ENCODE results near the gene DCXR.

- TF ChIP-seq, protein P1, sequence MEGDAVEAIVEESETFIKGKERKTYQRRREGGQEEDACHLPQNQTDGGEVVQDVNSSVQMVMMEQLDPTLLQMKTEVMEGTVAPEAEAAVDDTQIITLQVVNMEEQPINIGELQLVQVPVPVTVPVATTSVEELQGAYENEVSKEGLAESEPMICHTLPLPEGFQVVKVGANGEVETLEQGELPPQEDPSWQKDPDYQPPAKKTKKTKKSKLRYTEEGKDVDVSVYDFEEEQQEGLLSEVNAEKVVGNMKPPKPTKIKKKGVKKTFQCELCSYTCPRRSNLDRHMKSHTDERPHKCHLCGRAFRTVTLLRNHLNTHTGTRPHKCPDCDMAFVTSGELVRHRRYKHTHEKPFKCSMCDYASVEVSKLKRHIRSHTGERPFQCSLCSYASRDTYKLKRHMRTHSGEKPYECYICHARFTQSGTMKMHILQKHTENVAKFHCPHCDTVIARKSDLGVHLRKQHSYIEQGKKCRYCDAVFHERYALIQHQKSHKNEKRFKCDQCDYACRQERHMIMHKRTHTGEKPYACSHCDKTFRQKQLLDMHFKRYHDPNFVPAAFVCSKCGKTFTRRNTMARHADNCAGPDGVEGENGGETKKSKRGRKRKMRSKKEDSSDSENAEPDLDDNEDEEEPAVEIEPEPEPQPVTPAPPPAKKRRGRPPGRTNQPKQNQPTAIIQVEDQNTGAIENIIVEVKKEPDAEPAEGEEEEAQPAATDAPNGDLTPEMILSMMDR (IDR thresholded peaks at IDR 0.05), result no peak
- TF ChIP-seq POLR2A (IDR thresholded peaks at IDR 0.05), result no peak
Observed at GRCh38 chr17:82045936-82046484, 8.5 kb upstream of the DCXR start.

Data from esophagus squamous epithelium (tissue), 4 donors.